NCI-H2196 treated with DMSO at 0.1 percent for 48 hours (cell line): ENCODE data around the gene UBE2E2.

Source experiments
- DNase-seq: peaks from one replicate; lab custom pipeline; 2025; ENCODE audit not compliant: unreplicated experiment; lab: John Stamatoyannopoulos, UW

The UBE2E2 gene

DNA sequence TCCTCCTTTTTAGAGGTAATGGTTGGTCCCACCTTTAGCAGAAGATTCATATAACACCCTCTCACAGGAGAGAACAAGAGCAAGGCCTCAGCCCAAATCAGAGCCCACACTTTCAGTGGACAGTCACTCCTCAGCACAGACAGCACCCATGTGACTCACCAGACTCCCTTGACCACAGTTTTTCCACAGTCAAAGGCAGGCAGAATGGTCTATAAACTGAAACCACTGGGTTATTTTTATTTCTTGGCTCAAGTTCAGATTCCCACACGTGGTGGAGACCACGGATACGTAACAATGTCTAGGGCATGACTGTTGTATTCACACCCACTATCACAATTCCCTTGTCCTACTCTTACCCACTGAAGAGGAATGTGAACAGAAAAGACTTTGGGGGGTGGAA is 364.8 kb downstream of the UBE2E2 start:
- no peak for DNase-seq

DNA sequence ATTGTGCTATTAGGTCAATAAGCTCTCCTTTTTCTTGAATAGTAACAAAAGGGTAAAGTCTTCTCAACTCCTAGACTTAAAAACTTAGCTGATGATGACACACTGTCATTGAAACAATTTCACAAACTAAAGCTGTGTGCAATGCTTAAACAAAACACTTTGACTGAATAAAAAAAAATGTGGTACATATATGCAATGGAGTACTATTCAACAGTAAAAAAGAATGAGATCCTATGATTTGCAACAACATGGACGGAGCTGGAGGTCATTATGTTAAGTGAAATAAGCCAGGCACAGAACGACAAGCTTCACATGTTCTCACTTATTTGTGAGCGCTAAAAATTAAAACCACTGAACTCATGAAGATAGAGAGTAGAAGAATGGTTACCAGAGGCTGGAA is 370.7 kb downstream of the UBE2E2 start:
- no peak for DNase-seq

- DNase-seq, result no peak
Measured at GRCh38 chr3:23574822-23575315, 371.7 kb downstream of the UBE2E2 start.

DNA sequence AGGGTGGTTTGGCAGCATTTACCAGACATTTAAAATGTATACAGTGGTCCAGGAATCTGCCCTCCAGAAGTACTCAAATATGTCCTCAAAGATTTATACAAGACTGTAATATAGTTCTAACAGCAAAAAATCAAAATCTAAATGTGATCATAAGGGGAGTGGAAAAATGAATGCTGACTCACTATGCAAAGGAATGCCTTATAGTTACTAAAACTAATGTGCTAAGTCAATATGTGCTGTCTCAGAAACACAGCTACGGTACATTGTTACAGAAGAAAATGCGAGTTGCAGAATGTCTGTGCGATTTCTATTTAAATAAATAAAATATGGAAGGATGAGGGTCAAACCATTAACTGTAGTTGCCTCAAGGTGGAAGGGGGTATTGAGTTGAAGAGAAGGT is 372.6 kb downstream of the UBE2E2 start:
- no peak for DNase-seq

DNA sequence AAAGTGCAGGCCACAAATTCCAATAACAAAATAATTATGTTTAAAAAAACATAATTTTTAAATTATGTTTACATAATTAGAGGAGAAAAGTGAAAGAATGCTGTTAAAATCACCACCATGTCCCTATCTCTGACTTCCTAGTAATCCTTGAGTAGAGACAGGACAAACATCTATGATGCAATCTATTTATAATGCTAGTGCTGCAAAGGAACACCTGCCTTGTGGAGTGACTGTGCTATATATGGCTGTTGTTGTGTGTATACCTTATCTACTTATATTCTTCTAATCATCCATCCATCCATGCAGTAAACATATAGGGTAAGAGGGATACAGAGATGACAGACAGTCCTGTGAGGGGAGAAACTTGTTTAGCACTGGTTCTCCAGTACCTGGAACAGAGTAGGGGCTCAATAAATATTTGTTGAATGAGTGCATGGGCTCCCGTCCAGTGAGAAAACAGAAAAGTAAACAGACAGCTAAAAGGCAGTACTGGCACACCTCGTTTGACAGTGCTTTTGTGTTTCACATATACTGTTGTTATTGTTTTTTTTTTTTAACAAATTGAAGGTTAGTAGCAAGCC is 373.3 kb downstream of the UBE2E2 start:
- no peak for DNase-seq

DNA sequence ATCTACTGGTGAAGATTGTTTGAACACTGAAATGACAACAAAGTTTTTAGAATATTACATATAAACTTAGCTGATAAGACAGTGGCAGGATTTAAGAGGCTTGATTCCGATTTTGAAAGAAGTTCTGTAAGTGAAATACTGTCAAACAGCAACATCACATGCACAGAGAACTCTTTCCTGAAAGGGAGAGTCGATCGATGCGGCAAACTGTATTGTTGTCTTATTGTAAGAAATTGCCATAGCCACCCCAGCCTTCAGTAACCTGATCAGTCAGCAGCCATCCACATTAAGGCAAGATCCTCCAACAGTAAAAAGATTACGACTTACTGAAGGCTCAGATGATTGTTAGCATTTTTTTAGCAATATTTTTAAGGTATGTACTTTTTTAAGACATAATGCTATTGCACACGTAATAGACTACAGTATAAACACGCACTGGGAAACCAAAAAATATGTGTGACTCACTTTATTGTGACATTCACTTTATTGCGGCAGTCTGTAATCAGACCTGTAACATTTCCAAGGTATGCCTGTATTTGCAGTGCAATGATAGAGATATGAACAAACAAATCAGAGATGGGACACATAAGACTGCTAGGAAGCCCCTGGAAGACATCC is 377.1 kb downstream of the UBE2E2 start:
- no peak for DNase-seq

DNA sequence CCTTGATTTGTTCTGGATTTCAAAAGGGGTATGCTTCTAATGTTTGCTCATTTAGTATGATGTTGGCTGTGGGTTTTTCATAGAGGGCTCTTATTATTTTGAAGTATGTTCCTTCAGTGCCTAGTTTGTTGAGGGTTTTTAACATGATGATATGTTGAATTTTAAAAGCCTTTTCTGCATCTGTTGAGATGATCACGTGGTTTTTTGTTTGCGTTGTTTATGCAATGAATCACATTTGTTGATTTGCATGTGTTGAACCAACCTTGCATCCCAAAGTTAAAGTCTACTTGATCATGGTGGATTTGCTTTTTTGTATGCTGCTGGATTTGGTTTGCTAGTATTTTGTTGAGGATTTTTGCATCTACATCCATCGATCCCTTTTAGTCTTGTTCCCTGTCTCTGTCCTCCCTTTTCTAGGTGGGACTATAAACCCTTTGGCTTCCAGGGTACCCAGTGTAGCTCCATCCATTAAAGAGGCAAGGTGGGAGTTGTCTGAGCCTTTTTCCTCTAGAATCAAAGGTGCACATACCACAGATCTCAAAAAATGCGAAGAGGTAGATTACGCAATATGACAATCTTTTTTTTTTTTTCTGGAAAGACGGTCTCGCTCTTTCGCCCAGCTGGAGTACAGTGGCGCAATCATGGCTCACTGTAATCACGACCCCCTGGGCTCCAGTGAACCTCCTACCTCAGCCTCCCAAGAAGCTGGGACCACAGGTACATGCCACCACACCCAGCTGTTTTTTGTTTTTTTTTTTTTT is 381.0 kb downstream of the UBE2E2 start:
- no peak for DNase-seq

DNA sequence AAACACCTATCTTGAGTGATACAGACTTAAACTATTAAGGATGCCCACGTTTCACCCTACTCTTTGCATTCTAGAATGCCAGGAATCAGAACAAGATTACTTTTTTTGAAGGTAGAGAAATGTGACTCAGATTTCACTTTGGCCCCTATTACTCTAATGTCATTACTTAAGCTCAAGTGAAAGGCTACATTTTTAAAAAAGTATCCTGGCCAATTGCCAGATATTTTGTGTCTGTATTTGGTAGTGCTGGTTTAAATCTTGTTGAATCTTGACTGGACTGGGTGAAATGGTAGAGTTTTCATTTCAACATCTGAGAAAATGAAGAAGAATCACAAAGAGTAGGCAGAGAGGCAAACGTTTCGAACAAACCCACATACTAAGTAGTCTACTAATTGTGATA is 384.4 kb downstream of the UBE2E2 start:
- no peak for DNase-seq

DNA sequence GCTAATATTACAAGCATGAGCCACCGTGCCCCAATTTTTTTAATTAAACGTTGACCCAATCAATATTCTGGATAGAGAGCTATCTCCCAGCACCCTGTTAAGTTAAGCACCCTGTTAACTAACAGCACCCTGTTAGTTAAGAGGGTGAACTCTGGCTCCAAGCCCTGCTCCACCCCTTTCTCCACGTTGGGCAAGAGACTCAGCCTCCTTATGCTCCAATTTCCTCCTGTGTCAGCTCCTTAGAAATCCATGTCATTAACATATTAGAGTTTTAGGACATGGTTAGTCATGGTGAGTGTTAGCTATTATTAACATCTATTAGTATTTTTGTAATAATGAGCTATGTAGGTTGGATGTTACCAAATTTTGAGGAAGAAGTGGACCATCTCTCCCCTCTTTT is 385.4 kb downstream of the UBE2E2 start:
- DNase-seq, result no peak

GRCh38 chr3:23589602-23590001 is 386.5 kb downstream of the UBE2E2 start:
- no peak for DNase-seq

DNA sequence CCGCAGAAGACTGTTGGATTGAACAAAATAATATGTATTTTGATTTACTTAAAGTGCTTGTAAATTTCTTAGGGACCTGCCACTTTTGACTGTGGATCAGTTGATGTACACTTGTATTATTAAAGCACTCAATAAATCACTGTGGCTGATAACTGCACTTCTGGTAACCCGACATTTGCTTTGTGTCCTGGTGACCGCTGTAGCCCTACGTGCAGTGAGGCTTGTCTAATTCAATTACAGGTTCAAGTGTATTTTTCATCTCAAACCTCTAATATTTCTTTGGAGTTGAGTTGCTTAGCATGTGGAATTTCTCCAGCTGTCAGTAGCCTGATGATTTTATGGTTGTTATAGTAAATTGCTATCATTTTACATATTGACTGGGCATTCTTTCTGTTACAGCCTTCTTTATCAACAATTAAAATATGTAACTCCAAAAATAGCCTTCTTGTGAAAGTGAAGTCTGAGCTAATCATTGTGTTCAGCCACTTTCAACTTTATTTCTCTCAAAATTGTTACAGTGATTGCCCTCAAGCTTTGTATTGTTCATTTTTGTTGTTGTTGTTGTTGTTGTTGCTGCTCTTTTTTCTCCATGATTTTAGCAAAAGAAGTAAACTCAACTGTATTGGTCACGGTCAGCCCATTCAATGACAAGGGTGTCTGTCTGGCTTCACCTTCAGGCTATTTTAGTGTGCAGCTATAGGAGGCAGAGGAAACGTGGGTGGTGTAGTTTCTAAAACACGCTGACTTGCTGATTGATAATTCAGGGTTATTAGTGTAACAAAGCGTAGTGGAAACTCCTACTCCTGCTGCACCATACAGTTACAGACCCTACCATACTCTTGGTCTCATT is 387.5 kb downstream of the UBE2E2 start:
- no peak for DNase-seq

- no peak for DNase-seq
Measured at GRCh38 chr3:23591374-23591773, 388.2 kb downstream of the UBE2E2 start.

GRCh38 chr3:23592961-23593931 is 390.1 kb downstream of the UBE2E2 start:
- no peak for DNase-seq

DNA sequence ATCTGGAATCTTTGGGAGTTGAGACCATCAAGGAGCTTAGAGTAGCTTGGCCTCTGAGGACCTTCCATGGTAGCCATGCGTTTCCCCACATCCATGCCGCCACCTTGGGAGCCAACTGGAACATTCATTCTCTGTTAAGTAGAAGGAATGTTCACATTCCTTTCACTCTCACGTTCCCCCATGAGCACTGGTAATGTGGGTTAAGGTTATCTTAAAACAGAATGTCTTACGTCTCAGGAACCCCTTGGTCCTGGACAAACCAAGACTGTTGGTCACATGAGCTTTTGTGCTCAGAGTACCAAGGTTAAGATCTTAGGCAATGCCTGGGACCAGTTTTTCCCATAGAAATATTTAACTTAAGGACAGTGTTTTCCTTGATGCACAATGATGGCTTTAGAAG is 390.9 kb downstream of the UBE2E2 start:
- no peak for DNase-seq

DNA sequence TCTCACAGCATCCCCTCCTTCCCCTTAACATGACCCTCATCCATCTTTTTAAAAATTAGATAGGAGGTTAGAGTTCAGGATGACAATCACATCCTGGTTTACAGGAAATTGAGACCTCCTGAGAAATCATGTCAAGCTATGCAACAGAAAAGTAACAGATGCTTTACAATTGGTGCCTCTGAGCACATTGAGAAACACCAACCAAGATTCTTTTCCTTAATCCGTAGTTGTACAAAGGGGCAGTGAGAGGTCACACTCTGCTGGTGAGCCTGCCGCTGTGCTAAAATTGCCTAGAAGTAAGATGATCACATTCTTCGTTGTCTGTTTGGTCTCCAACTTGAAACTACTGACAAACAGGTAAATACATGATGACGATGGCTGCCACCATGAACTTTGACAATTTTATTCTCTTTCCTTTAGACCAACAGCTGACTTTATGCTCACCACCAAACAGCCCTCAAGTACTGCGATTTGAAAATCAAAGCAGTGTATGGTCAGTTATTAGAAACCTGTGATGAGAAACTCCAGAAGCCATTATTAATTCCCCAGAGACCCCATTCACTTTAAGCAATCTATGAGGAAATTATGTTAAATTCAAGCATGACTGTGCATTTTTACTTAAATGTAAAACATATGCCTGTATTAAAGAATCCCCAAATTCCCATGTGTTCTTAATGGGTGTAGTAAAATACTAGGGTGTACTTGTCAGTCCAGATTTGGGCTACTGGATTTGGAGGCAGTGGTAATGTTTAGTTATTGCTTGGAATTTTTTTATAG is 392.0 kb downstream of the UBE2E2 start:
- no peak for DNase-seq

GRCh38 chr3:23595851-23596250 is 392.7 kb downstream of the UBE2E2 start:
- no peak for DNase-seq

DNA sequence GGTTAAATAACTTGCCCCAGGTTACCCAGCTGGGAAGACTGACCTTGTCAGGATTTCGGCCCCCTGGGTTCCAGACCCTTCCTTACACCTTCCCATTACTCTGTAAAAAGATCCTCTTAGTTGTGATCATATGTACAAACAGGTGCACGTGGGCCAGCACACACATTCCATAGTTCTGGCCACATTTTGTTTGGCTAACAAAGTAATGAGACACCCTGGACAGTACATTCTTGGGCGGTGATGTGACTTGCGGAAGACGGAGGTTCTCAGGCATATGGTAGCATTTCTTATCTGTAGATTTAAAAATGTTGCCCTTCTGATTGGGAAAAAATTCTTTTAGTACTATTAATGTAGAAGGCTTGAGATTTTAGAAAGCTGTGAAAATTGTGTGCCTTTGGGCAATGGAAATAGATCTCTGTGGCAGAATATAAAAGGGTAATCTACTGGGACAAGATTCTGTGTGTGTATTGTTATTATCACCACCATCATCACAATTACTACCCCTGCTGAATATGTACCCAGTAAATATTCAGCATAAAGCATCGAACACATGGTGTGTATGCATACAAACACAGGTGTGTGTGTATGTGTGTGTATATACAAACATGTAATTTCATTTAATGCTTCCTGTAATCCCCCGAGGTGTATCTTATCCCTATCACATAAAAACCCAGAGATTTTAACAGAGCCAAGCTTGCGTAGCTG is 397.2 kb downstream of the UBE2E2 start:
- no peak for DNase-seq

DNA sequence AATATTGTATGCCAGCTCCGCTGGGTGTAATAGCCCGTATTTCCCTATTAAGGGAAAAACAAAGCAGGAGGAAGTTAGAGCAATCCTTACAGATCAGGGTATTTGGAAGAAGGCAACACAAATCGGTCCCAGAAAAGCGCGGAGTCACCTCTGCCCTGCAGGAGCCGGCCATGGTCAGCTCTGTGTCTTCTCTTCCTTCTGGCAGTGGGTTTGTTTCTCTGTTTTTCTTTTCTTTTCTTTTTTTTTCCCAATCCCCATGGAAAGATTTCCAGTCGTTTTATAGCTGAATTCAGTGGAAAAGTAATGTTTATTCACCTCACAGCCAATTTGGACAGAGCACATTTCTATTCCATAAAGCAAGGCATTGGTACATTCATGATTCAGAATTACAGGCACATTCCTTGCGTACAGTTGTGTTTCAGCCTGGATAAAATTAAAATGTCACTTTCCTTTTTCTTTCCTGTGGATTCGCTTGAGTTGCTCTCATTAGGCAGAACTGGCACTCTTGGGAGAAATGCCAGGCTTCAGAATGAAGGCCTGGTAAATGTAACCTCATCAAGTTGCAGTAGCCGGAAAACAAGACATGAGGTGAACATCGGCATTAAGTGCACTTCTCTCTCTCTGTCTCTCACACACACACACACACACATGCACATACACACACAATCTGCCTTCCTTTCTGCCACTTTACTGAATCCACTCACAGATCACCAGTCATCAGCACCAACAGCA is 398.1 kb downstream of the UBE2E2 start:
- no peak for DNase-seq
